Brain microvascular endothelial cell (primary cell): ENCODE results near the gene CLMP.
A peak's percentile ranks its signal among the peaks of the same experiment; 100 is the strongest.

ENCODE experiments used
- DNase-seq: peaks from one replicate; pipeline ENCODE4 v3.0.0-alpha.2; 2020
- H3K27ac ChIP-seq: fragments of 250-450 bp; sonication (Bioruptor Pico); 2 replicates; pipeline ENCODE4 v1.5.1; 2020; ENCODE audit warnings: mild to moderate bottlenecking, moderate library complexity
- H3K27me3 ChIP-seq: fragments of 250-450 bp; sonication (Bioruptor Pico); replicated peaks from 2 replicates; pipeline ENCODE4 v1.5.1; 2020; ENCODE audit warnings: mild to moderate bottlenecking
- H3K36me3 ChIP-seq: fragments of 250-450 bp; sonication (Bioruptor Pico); replicated peaks from 2 replicates; pipeline ENCODE4 v1.5.1; 2020; ENCODE audit warnings: mild to moderate bottlenecking
- H3K4me3 ChIP-seq: 2 replicates; pipeline ENCODE4 v1.5.1; 2011; ENCODE audit warnings: low read depth, mild to moderate bottlenecking, control low read depth, low read length, moderate library complexity
- in situ Hi-C: cut with HindIII; loops from 2 replicates; pipeline ENCODE4 v1.10.0; 2017; ENCODE audit warnings: low sequenced_read_pairs, low pct_ligation_motif_present
- TF ChIP-seq, protein P1 (sequence below): IDR thresholded peaks from 2 replicates; pipeline ENCODE4 v1.5.1; 2011; ENCODE audit warnings: low read depth, mild to moderate bottlenecking, moderate library complexity, low read length, control low read depth, inconsistent platforms; ENCODE audit errors: missing control alignments

The CLMP gene

DNA sequence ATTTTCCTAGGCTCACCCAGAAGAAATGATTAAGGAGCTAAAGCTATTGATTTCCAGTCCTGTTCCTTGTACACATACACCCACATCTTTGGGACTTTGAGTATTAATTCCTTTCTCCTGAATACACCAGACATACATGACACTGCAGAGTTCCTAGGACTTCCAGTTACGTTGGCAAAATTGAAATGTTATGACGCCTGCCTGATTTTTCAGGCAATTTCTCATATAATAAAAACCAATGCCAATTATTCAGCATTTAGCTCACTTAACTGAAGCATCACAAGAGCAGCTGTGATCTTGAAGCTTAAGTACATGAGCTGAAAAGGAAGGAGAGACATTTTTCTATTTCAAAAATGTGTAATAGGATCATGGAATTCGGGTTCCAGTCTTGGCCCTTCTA is 4.5 kb downstream of the CLMP start:
- Histone ChIP-seq H3K27ac (no peak overlapping the region), H3K36me3 (no peaks in the 10 kb centered on the region), H3K27me3 (no peaks in the 10 kb centered on the region), H3K4me3 (no peak overlapping the region)
- DNase-seq: no peak
- in situ Hi-C loops: no loop called here
- TF ChIP-seq, protein P1, sequence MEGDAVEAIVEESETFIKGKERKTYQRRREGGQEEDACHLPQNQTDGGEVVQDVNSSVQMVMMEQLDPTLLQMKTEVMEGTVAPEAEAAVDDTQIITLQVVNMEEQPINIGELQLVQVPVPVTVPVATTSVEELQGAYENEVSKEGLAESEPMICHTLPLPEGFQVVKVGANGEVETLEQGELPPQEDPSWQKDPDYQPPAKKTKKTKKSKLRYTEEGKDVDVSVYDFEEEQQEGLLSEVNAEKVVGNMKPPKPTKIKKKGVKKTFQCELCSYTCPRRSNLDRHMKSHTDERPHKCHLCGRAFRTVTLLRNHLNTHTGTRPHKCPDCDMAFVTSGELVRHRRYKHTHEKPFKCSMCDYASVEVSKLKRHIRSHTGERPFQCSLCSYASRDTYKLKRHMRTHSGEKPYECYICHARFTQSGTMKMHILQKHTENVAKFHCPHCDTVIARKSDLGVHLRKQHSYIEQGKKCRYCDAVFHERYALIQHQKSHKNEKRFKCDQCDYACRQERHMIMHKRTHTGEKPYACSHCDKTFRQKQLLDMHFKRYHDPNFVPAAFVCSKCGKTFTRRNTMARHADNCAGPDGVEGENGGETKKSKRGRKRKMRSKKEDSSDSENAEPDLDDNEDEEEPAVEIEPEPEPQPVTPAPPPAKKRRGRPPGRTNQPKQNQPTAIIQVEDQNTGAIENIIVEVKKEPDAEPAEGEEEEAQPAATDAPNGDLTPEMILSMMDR: no peak

GRCh38 chr11:123188508-123189165 is 6.4 kb downstream of the CLMP start:
- no peaks in the 10 kb centered on the region for H3K27me3 ChIP-seq
- in situ Hi-C loops: no loop called here
- DNase-seq: peak; percentile 66
- peak overlapping the region; percentile 55 for H3K27ac ChIP-seq
- no peaks in the 10 kb centered on the region for H3K36me3 ChIP-seq
- H3K4me3 ChIP-seq: peak overlapping the region; percentile 43
- TF ChIP-seq, protein P1: peak; percentile 44

GRCh38 chr11:123187665-123188507 is 7.2 kb downstream of the CLMP start:
- Histone ChIP-seq H3K4me3 (peak overlapping the region; percentile 43), H3K27me3 (no peaks in the 10 kb centered on the region), H3K27ac (peak overlapping the region; percentile 55), H3K36me3 (no peaks in the 10 kb centered on the region)
- peak; percentile 11 for DNase-seq
- TF ChIP-seq, protein P1: no peak
- in situ Hi-C loops: no loop called here

- no peaks in the 10 kb centered on the region for H3K36me3 ChIP-seq
- no peak for DNase-seq
- no peak overlapping the region for H3K27ac ChIP-seq
- no peak overlapping the region for H3K4me3 ChIP-seq
- TF ChIP-seq, protein P1: no peak
- H3K27me3 ChIP-seq: no peaks in the 10 kb centered on the region
- in situ Hi-C loops: no loop called here
Measured at GRCh38 chr11:123187248-123187647, 7.8 kb downstream of the CLMP start.

GRCh38 chr11:123186286-123186685 is 8.8 kb downstream of the CLMP start:
- Histone ChIP-seq H3K4me3 (no peak overlapping the region), H3K36me3 (no peaks in the 10 kb centered on the region), H3K27me3 (no peaks in the 10 kb centered on the region), H3K27ac (no peak overlapping the region)
- TF ChIP-seq, protein P1: no peak
- DNase-seq: no peak
- in situ Hi-C loops: no loop called here
